ENCODE data around the gene STK10. TPM values are rescaled to one million over a fixed set of nuclear protein-coding genes. Genes with fewer than 3 reads are reported as not detected.
A peak's percentile ranks its signal among the peaks of the same experiment; 100 is the strongest.

STK10 gene
- total and polyA plus RNA-seq, 2 experiments from 2014 or later: 7.5 to 17.8 TPM

GRCh38 chr5:172104801-172105701, 83.0 kb downstream of the STK10 start:
- Mint-ChIP-seq H3K9me3 (no peaks in the 10 kb centered on the region; the same call in 2 of the 3 replicates), H3K27ac (peak overlapping the region; percentile 61; the same call in 1 of the 2 replicates), H3K4me3 (no peak overlapping the region), H3K27me3 (ENCODE audit: insufficient read depth, low read depth, poor library complexity) (peaks cover 6% of the 10 kb centered on the region), H3K4me1 (peaks cover 34% of the 10 kb centered on the region), H3K36me3 (ENCODE audit: low read depth) (peaks cover 3% of the 10 kb centered on the region; the same call in 1 of the 3 replicates)
- TF ChIP-seq ZNF114 (CRISPR knock-in tag; IDR thresholded peaks at IDR 0.05) (no peak), JUNB (IDR thresholded peaks at IDR 0.05; ENCODE audit: unreplicated experiment) (no peak), REST (IDR thresholded peaks at IDR 0.05; ENCODE audit: unreplicated experiment) (no peak), CREB1 (CRISPR knock-in tag; IDR thresholded peaks at IDR 0.05; ENCODE audit: low read depth) (no peak), ZNF462 (CRISPR knock-in tag; IDR thresholded peaks at IDR 0.05) (no peak), EZH2phosphoT487 (IDR thresholded peaks at IDR 0.05; ENCODE audit: unreplicated experiment) (no peak), NANOG (IDR thresholded peaks at IDR 0.05; ENCODE audit: borderline replicate concordance) (no peak), POLR2AphosphoS5 (IDR thresholded peaks at IDR 0.05; ENCODE audit: low read depth) (no peak), ZNF331 (CRISPR knock-in tag; IDR thresholded peaks at IDR 0.05; ENCODE audit: low read depth) (no peak), STAT1 (IDR thresholded peaks at IDR 0.05; ENCODE audit: unreplicated experiment) (no peak), EZH2 (IDR thresholded peaks at IDR 0.05; ENCODE audit: low read depth, unreplicated experiment) (no peak)
- TF ChIP-seq, protein P1, sequence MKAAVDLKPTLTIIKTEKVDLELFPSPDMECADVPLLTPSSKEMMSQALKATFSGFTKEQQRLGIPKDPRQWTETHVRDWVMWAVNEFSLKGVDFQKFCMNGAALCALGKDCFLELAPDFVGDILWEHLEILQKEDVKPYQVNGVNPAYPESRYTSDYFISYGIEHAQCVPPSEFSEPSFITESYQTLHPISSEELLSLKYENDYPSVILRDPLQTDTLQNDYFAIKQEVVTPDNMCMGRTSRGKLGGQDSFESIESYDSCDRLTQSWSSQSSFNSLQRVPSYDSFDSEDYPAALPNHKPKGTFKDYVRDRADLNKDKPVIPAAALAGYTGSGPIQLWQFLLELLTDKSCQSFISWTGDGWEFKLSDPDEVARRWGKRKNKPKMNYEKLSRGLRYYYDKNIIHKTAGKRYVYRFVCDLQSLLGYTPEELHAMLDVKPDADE (IDR thresholded peaks at IDR 0.05): no peak
- TF ChIP-seq, protein P2, sequence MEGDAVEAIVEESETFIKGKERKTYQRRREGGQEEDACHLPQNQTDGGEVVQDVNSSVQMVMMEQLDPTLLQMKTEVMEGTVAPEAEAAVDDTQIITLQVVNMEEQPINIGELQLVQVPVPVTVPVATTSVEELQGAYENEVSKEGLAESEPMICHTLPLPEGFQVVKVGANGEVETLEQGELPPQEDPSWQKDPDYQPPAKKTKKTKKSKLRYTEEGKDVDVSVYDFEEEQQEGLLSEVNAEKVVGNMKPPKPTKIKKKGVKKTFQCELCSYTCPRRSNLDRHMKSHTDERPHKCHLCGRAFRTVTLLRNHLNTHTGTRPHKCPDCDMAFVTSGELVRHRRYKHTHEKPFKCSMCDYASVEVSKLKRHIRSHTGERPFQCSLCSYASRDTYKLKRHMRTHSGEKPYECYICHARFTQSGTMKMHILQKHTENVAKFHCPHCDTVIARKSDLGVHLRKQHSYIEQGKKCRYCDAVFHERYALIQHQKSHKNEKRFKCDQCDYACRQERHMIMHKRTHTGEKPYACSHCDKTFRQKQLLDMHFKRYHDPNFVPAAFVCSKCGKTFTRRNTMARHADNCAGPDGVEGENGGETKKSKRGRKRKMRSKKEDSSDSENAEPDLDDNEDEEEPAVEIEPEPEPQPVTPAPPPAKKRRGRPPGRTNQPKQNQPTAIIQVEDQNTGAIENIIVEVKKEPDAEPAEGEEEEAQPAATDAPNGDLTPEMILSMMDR (conservative IDR thresholded peaks at IDR 0.05; ENCODE audit: low read depth in 2 of 2): no peak
- no peak for ATAC-seq
- Histone ChIP-seq H3K9me2 (ENCODE audit: insufficient read depth) (no peaks in the 10 kb centered on the region), H3K79me2 (replicated peaks; ENCODE audit: insufficient read depth) (no peaks in the 10 kb centered on the region), H3F3A (replicated peaks; ENCODE audit: low read depth) (peaks cover 26% of the 10 kb centered on the region), H3K4me1 (ENCODE audit: insufficient read depth) (peaks cover 29% of the 10 kb centered on the region), H3K27me3 (ENCODE audit: insufficient read depth) (no peaks in the 10 kb centered on the region), H3K4me3 (no peak overlapping the region), H4K20me1 (replicated peaks; ENCODE audit: insufficient read depth) (no peaks in the 10 kb centered on the region), H3K4me2 (no peak overlapping the region), H3K27ac (ENCODE audit: low read depth) (peak overlapping the region; percentile 82; the same call in 1 of the 2 replicates), H2AFZ (no peak overlapping the region), H3K36me3 (ENCODE audit: insufficient read depth) (no peaks in the 10 kb centered on the region)
- DNase-seq (ENCODE audit: low spot score): no peak
